NCI-H2171 (cell line): ENCODE data around the gene DLD.
"Not testable (repeated sequence)": the region's sequence is repeated elsewhere in the genome, so short reads cannot be mapped to it uniquely, and the experiment has no call there.

ENCODE experiments used
- DNase-seq: peaks from one replicate; lab custom pipeline; 2025; lab: John Stamatoyannopoulos, UW

The DLD gene

GRCh38 chr7:107890962-107891635 lies at the start of gene DLD:
Gene DLD (plus strand): TSS chr7:107891183. CDS start chr7:107891251, 68 bp downstream.
- peak; percentile 92 for DNase-seq

- DNase-seq: no peak
Measured at GRCh38 chr7:107842213-107842612, 48.8 kb upstream of the DLD start.

GRCh38 chr7:107843184-107843583 lies 47.8 kb upstream of the DLD start:
- DNase-seq: no peak

- no peak for DNase-seq
Measured at GRCh38 chr7:107846324-107846723, 44.7 kb upstream of the DLD start.

- DNase-seq: no peak
Measured at GRCh38 chr7:107847168-107847835, 43.7 kb upstream of the DLD start.

GRCh38 chr7:107847836-107848175 lies 43.2 kb upstream of the DLD start:
- DNase-seq: not testable (repeated sequence)

- DNase-seq: not testable (repeated sequence)
Measured at GRCh38 chr7:107848211-107848610, 42.8 kb upstream of the DLD start.

- DNase-seq: no peak
Measured at GRCh38 chr7:107850216-107850615, 40.8 kb upstream of the DLD start.

- no peak for DNase-seq
Measured at GRCh38 chr7:107850643-107851042, 40.3 kb upstream of the DLD start.

GRCh38 chr7:107854454-107854853 lies 36.5 kb upstream of the DLD start:
- DNase-seq: no peak

- no peak for DNase-seq
Measured at GRCh38 chr7:107854989-107855388, 36.0 kb upstream of the DLD start.

- DNase-seq: no peak
Measured at GRCh38 chr7:107856806-107857540, 34.0 kb upstream of the DLD start.

GRCh38 chr7:107857541-107857912 lies 33.5 kb upstream of the DLD start:
- no peak for DNase-seq

- no peak for DNase-seq
Measured at GRCh38 chr7:107858280-107858679, 32.7 kb upstream of the DLD start.

- no peak for DNase-seq
Measured at GRCh38 chr7:107860279-107860961, 30.6 kb upstream of the DLD start.

GRCh38 chr7:107860981-107861652 lies 29.9 kb upstream of the DLD start:
- DNase-seq: no peak

- DNase-seq: no peak
Measured at GRCh38 chr7:107865956-107866775, 24.8 kb upstream of the DLD start.

- DNase-seq: no peak
Measured at GRCh38 chr7:107867858-107868466, 23.0 kb upstream of the DLD start.

GRCh38 chr7:107870427-107871000 lies 20.5 kb upstream of the DLD start:
- no peak for DNase-seq

- no peak for DNase-seq
Measured at GRCh38 chr7:107874111-107874510, 16.9 kb upstream of the DLD start.
